ENCODE results near the gene RPS6KA2.

The RPS6KA2 gene

GRCh38 chr6:166446567-166447065 lies 180.4 kb downstream of the RPS6KA2 start:
- DNase-seq (ENCODE audit: low read depth) = no peak

GRCh38 chr6:166446146-166446545 lies 180.9 kb downstream of the RPS6KA2 start:
- no peak for DNase-seq (ENCODE audit: low read depth)

GRCh38 chr6:166444446-166444845 lies 182.6 kb downstream of the RPS6KA2 start:
- DNase-seq (ENCODE audit: low read depth) = no peak

GRCh38 chr6:166443166-166443565 lies 183.9 kb downstream of the RPS6KA2 start:
- no peak for DNase-seq (ENCODE audit: low read depth)

GRCh38 chr6:166442131-166442685 lies 184.8 kb downstream of the RPS6KA2 start:
- DNase-seq (ENCODE audit: low read depth) = no peak

DNA sequence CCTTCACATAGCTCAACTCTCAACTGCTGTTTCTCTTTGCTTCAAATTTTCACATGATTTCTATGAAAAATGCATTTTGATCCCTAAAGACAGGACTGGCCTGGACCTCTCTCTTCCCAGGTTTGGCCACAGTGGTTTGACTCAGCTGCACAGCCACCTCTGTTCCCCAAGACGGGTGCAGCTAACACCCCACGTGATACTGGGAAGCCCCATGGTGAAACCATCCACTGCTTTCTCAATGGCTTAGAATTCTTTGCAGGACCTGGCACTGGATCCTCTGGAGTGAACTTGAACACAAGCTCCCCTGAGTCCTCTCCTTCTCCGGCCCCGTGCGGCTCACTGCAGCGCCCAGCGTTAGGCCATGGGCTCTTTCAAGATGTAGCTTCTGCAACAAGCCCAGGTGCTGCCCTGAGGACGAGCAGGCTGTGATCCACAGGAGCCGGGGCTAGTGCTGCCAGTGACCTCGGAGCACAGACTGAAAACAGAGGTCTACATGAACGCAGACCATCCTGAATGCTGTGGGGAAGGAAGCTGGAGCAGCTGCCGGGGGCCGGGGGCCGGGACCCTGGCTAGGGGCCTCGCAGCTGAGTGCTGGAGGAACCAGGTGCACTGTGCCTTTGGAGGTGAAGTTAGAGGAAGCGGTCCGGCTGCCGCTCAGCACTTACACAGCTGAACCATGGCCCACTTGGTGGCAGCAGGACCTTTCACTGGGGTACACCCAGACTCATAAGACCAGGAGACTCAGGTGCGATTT lies 185.5 kb downstream of the RPS6KA2 start:
- DNase-seq (ENCODE audit: low read depth) = no peak

DNA sequence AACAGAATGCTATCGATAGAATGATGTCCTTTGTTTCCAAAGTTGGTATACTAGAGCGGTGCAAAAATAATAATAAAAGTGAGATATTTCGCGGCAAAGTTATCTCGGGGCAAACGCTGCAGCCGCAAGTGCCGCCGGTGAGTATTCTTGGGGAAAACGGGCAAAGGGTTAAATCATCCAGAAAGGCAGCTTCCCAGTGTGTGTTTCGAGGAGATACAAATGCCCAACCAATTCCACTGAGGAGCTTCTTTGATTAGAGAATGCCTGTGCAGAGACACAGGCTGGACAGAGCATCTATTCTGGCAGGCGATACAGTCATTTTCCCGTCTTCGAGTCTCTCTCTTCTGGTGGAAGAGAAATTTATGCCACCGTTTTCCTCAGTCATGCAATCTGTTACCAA lies 186.3 kb downstream of the RPS6KA2 start:
- DNase-seq (ENCODE audit: low read depth) = no peak

GRCh38 chr6:166440106-166440505 lies 186.9 kb downstream of the RPS6KA2 start:
- no peak for DNase-seq (ENCODE audit: low read depth)

DNA sequence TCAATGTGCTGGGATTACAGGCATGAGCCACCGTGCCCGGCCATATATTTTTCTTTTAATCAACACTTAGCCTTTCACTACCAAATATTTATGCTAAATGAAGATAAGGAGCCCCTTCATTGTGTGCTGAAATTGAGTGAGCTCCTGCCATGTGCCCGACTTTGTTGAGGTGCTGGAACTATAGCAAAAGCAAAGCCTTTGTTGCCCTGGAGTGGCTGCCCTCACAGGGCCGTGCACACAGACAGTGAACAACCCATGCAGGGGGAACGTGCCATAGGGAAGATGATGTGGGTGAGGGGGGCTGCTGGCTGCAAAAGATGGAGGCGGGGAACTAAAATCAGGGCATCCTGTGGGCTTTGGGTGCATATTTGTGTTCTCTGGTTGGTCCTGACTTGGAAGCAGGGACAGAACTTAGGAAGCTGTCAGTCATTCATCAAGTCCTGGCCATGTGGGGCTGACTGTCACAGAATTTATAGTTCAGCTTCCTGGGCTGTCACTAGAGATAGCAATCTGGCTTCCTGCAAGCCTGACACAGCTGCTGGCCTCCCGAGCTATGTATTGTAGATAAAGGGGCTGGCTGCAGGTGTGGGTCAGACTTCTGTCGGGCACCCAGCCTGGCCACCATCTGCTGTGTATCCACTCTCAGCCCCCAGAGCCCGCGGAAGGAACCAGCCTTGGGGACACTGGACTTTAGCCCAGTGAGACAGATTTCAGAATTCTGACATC lies 187.5 kb downstream of the RPS6KA2 start:
- DNase-seq (ENCODE audit: low read depth) = no peak

- DNase-seq (ENCODE audit: low read depth) = no peak
These were observed 188.7 kb downstream of the RPS6KA2 start for GRCh38 chr6:166438211-166438861.

- no peak for DNase-seq (ENCODE audit: low read depth)
These were observed 189.4 kb downstream of the RPS6KA2 start for GRCh38 chr6:166437661-166438060.

- no peak for DNase-seq (ENCODE audit: low read depth)
These were observed 190.6 kb downstream of the RPS6KA2 start for GRCh38 chr6:166436195-166437139.

GRCh38 chr6:166435574-166435973 lies 191.5 kb downstream of the RPS6KA2 start:
- no peak for DNase-seq (ENCODE audit: low read depth)

DNA sequence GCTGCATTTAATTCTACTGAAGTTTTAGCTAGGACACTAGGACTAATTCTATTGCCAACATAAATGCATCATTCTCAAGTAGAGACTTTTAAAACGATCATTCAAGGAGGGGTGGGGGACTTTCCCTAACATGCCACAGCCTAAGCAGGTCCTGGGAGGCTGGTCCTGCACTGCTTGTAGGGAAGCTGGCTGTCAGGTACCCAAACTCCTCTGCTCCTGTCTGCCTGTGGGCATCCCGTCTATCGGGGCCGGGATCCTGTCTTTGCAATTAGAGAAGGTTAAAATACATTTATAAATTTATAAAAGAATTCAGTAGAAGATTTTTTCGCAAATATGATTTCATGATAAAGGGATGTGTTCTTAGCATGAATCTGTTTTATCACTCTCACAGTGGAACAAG lies 192.7 kb downstream of the RPS6KA2 start:
- DNase-seq (ENCODE audit: low read depth) = no peak

DNA sequence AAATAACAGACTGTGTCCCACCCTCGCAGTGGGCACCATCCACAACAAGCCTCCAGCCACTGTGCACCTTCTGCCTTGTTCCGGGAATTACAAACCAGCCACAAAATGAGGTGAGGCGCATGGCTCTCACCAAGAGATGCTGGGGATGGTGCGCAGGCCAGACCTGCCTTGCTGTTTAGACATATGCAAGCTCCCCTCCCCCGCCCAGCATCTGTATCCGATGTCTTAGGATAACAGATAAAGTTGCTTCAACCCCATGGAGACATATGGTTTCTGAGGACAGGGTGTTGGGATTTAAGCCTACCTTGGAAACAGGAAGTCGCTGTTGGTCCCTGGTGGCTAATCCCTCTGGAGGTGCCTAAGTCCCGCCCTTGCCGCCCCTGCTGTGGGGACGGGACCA lies 194.0 kb downstream of the RPS6KA2 start:
- DNase-seq (ENCODE audit: low read depth) = no peak

GRCh38 chr6:166430269-166430668 lies 196.8 kb downstream of the RPS6KA2 start:
- no peak for DNase-seq (ENCODE audit: low read depth)

DNA sequence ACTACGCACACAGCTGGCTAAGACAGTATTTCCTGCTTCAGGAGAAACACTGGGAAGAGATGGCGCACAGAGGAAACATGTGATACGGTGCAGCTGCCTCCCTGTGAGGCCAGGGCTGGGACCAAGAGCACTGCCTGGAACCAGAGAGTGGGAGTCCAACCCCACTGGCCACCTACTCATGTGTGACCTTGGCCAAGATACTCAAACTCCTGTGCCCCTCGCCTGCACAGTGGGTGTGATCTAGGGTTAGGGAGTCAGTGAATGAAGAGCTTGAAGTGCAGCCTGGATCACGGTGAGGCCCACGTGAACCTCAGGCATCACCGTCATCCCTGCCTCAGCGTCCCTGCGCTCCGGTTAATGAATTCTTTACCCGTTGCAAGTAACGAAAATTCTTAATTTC lies 202.6 kb downstream of the RPS6KA2 start:
- DNase-seq (ENCODE audit: low read depth) = no peak

DNA sequence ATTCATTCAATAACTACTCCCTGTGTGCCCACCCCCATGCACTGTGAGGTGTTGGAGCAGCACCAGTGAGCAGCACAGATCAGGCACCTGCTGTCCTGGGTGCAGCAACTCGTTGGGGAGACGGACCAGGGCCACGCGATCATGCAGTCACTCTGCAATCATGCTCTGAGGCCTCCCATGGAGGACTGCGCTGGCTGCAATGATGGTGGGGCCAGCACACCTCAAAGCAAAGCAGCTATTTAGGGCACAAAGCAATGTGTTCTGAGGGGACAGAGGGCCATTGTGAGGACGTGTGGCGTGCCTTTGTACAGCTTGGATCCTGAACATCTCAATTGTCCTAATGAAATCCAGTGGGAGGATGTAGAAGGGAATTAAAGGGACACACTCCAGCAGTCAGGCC lies 203.3 kb downstream of the RPS6KA2 start:
- DNase-seq (ENCODE audit: low read depth) = no peak

DNA sequence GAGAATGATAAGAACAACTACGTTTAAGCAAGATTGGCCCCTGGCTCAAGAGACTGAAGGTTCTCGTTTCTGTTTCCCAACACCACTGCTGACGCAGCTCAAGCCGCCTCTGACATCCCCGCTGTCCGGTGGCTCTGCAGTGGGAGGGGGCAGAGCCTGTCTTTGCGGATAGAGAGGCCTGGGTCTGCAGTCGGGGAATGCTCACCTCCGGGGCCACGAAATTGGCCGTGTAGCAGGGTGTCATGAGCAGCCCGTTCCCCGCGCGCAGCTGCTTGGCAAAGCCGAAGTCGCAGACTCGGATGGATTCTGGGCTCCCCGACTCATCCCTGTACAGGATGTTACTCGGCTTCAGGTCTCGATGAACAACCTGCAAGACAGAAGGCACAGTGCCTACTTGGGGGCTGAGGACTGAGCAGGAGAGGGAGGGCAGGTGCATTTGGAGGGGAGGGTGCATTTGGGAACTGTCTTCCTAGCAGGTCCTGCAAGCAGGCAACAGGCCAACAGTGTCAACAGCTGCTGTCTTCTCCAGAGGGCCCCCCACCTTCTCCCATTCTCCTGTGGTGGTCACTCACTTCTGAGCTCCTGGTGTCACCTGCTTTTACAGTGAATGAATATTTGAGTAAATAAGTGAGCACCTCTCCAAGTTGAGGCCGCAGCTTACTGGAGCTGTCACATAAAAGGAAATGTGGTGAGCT lies 203.9 kb downstream of the RPS6KA2 start:
- DNase-seq (ENCODE audit: low read depth) = no peak

- DNase-seq (ENCODE audit: low read depth) = no peak
These were observed 204.7 kb downstream of the RPS6KA2 start for GRCh38 chr6:166422201-166422940.

Data from stimulated activated CD8-positive, alpha-beta memory T cell treated with anti-CD3 and anti-CD28 coated beads, Interleukin-12 subunit alpha, Interleukin-12 subunit beta, amount 100 ng/mL, for 1 hour (primary cell).